GM23248 (cell line): ENCODE results near the gene GDF9.

Source experiments
- EZH2 ChIP-seq: fragments of 200-600 bp; sonication (generic); IDR thresholded peaks from 2 replicates; pipeline ENCODE4 v1.6.1; 2018; ENCODE audit warnings: antibody characterized with exemption, mild to moderate bottlenecking; ENCODE audit not compliant: insufficient read depth, poor library complexity, severe bottlenecking
- EZH2phosphoT487 ChIP-seq: fragments of 200-600 bp; sonication (generic); IDR thresholded peaks from 2 replicates; pipeline ENCODE4 v1.6.1; 2018; ENCODE audit warnings: antibody characterized with exemption, moderate library complexity, mild to moderate bottlenecking, low read depth; ENCODE audit not compliant: insufficient read depth

GRCh38 chr5:132884548-132884947 is 18.3 kb upstream of the GDF9 start:
- TF ChIP-seq EZH2phosphoT487 = no peak
- TF ChIP-seq EZH2 = no peak
